CD14-positive monocyte (primary cell): ENCODE data around the gene ZIC5. TPM values are rescaled to one million over a fixed set of nuclear protein-coding genes. Genes with fewer than 3 reads are reported as not detected.

Source experiments
- DNase-seq, 3 donors: peaks; one replicate each; pipeline ENCODE4 v3.0.0-alpha.2; 2011 to 2022
- H2AFZ ChIP-seq: 2 replicates; pipeline ENCODE4 v1.6.0; 2012; ENCODE audit warnings: mild to moderate bottlenecking, low read depth, low read length, inconsistent platforms; ENCODE audit not compliant: insufficient read depth, poor library complexity, severe bottlenecking
- H3K27ac ChIP-seq, 2 donors: 1 replicate in 1 of 2; 2 replicates in 1 of 2; pipeline ENCODE4 v1.5.1; 2012 to 2013; ENCODE audit warnings: low read length in 2 of 2, control low read depth in 1 of 2, inconsistent platforms in 1 of 2, low read depth in 1 of 2, mild to moderate bottlenecking in 1 of 2
- H3K27me3 ChIP-seq, 2 donors: one replicate each; pipeline versions ENCODE4 v1.6.0 to v1.6.1; 2011 to 2013; ENCODE audit warnings: low read length in 2 of 2; ENCODE audit not compliant: control insufficient read depth in 2 of 2, insufficient read depth in 2 of 2
- H3K36me3 ChIP-seq, 2 donors: replicated peaks in 1 of 2; 1 replicate in 1 of 2; 2 replicates in 1 of 2; pipeline versions ENCODE4 v1.5.1 to v1.6.1; 2012 to 2013; ENCODE audit warnings: low read length in 2 of 2, control low read depth in 1 of 2, inconsistent platforms in 1 of 2, mild to moderate bottlenecking in 1 of 2; ENCODE audit not compliant: insufficient read depth in 2 of 2, control insufficient read depth in 1 of 2
- H3K4me1 ChIP-seq, 2 donors: 1 replicate in 1 of 2; 2 replicates in 1 of 2; pipeline versions ENCODE4 v1.5.1 to v1.6.1; 2012 to 2013; ENCODE audit warnings: low read length in 2 of 2, control low read depth in 1 of 2, inconsistent platforms in 1 of 2, mild to moderate bottlenecking in 1 of 2, moderate library complexity in 1 of 2; ENCODE audit not compliant: insufficient read depth in 2 of 2, control insufficient read depth in 1 of 2
- H3K4me2 ChIP-seq: replicated peaks from 2 replicates; pipeline ENCODE3; 2012; ENCODE audit warnings: low read length, moderate library complexity, mild to moderate bottlenecking; ENCODE audit not compliant: poor library complexity, severe bottlenecking; ENCODE audit errors: extremely low read depth
- H3K4me3 ChIP-seq, 3 experiments: fragments of 200-600 bp in 1 of 3; sonication (generic) in 1 of 3; replicated peaks in 1 of 3; 1 replicate in 2 of 3; 2 replicates in 1 of 3; pipeline ENCODE4 v1.5.1; 2011 to 2013; ENCODE audit warnings: low read length in 3 of 3, mild to moderate bottlenecking in 3 of 3, control low read depth in 2 of 3, low read depth in 2 of 3, inconsistent platforms in 1 of 3, moderate library complexity in 1 of 3
- H3K79me2 ChIP-seq: 2 replicates; pipeline ENCODE4 v1.6.0; 2012; ENCODE audit warnings: mild to moderate bottlenecking, control low read depth, inconsistent platforms, low read length, moderate library complexity; ENCODE audit not compliant: insufficient read depth
- H3K9ac ChIP-seq: 2 replicates; pipeline ENCODE4 v1.6.0; 2017; ENCODE audit warnings: low read length, mild to moderate bottlenecking; ENCODE audit not compliant: insufficient read depth, poor library complexity, severe bottlenecking
- H3K9me3 ChIP-seq, 2 donors: replicated peaks in 1 of 2; 1 replicate in 1 of 2; 2 replicates in 1 of 2; pipeline versions ENCODE4 v1.5.1 to v1.6.1; 2012 to 2013; ENCODE audit warnings: low read length in 2 of 2, control low read depth in 1 of 2; ENCODE audit not compliant: control insufficient read depth in 1 of 2, insufficient read depth in 1 of 2
- H4K20me1 ChIP-seq: 2 replicates; pipeline ENCODE4 v1.6.0; 2012; ENCODE audit warnings: mild to moderate bottlenecking, low read length, control low read depth, moderate library complexity; ENCODE audit not compliant: insufficient read depth
- H3K27ac Mint-ChIP-seq, 7 donors: one replicate each; pipeline ENCODE4 v1.8.0; 2020; ENCODE audit warnings: mild to moderate bottlenecking in 7 of 7, mixed read lengths in 7 of 7, moderate library complexity in 6 of 7, inconsistent platforms in 2 of 7
- H3K27me3 Mint-ChIP-seq, 3 donors: one replicate each; pipeline ENCODE4 v1.8.0; 2021 to 2022; ENCODE audit warnings: low read depth in 3 of 3, mild to moderate bottlenecking in 3 of 3, mixed read lengths in 3 of 3, moderate library complexity in 3 of 3, inconsistent platforms in 1 of 3
- H3K36me3 Mint-ChIP-seq, 2 donors: one replicate each; pipeline ENCODE4 v1.8.0; 2020; ENCODE audit warnings: mixed read lengths in 2 of 2, inconsistent platforms in 1 of 2, mild to moderate bottlenecking in 1 of 2
- H3K4me1 Mint-ChIP-seq: one replicate; pipeline ENCODE4 v1.8.0; 2020; ENCODE audit warnings: mild to moderate bottlenecking, mixed read lengths
- H3K4me3 Mint-ChIP-seq, 2 donors: one replicate each; pipeline ENCODE4 v1.8.0; 2020; ENCODE audit warnings: mild to moderate bottlenecking in 2 of 2, mixed read lengths in 2 of 2, moderate library complexity in 1 of 2
- H3K9me3 Mint-ChIP-seq, 7 donors: one replicate each; pipeline ENCODE4 v1.8.0; 2020 to 2022; ENCODE audit warnings: mixed read lengths in 7 of 7, mild to moderate bottlenecking in 6 of 7, moderate library complexity in 6 of 7, inconsistent platforms in 2 of 7
- CTCF ChIP-seq: fragments of 200-600 bp; IDR thresholded peaks from one replicate; pipeline ENCODE4 v1.8.0; 2022; ENCODE audit warnings: antibody characterized with exemption, mild to moderate bottlenecking
- WGBS: methylation state at CpG from one replicate; pipeline ENCODE4 v1.1.5; 2013; ENCODE audit warnings: missing lambda C conversion rate; ENCODE audit not compliant: insufficient coverage; 5-methylcytosine and 5-hydroxymethylcytosine counted together
- intact Hi-C, 2 donors: fragments of 100-400 bp; cut with micrococcal nuclease; formaldehyde crosslinking; loops; one replicate each; pipeline versions ENCODE4 v1.15.0 to v1.15.1; 2023
- polyA plus RNA-seq, 3 donors: library from polyadenylated mRNA; depleted of rRNA in 1 of 3; unstranded in 2 of 3; stranded (reverse) in 1 of 3; fragments of 300-500 nt in 2 of 3; fragments of >200 nt in 1 of 3; fragmentation: Illumina TruSeq in 2 of 3; gene quantifications; 1 replicate in 2 of 3; 2 replicates in 1 of 3; pipeline ENCODE4 v1.2.3, GENCODE V29; 2012 to 2021

The ZIC5 gene
- polyA plus RNA-seq, 3 donors: not detected

GRCh38 chr13:99980201-99980823 lies 8.7 kb upstream of the ZIC5 start:
- intact Hi-C loops: no loop called here
- Histone ChIP-seq H3K27me3 (peaks cover 77 to 84% of the 10 kb centered on the region in 2 donors), H3K4me3 (peak overlapping the region in 1 of 3 experiments; percentile 61), H4K20me1 (no peaks in the 10 kb centered on the region), H3K36me3 (no peaks in the 10 kb centered on the region), H2AFZ (no peak overlapping the region), H3K4me1 (peaks cover 28 to 56% of the 10 kb centered on the region in 2 donors), H3K27ac (no peak overlapping the region), H3K9me3 (peaks cover 16 to 72% of the 10 kb centered on the region in 2 donors), H3K4me2 (peak overlapping the region; percentile 62), H3K9ac (no peak overlapping the region), H3K79me2 (no peaks in the 10 kb centered on the region)
- peaks cover 0 to 53% (median 32%) of the 10 kb centered on the region in 7 donors for H3K9me3 Mint-ChIP-seq
- WGBS: under 1% methylated on average over 54 of the region's 76 CpGs
- peak overlapping the region; percentile 62 to 82 for H3K4me3 Mint-ChIP-seq
- no peak for TF ChIP-seq CTCF
- H3K4me1 Mint-ChIP-seq: peaks cover 39% of the 10 kb centered on the region
- no peak for DNase-seq
- peaks cover 74 to 96% (median 82%) of the 10 kb centered on the region in 3 donors for H3K27me3 Mint-ChIP-seq
- peaks cover 9 to 15% of the 10 kb centered on the region in 2 donors for H3K36me3 Mint-ChIP-seq
- no peak overlapping the region for H3K27ac Mint-ChIP-seq

- Mint-ChIP-seq H3K27ac (no peak overlapping the region), H3K4me3 (peak overlapping the region; percentile 43 to 82), H3K4me1 (peaks cover 39% of the 10 kb centered on the region), H3K9me3 (peaks cover 0 to 57% (median 33%) of the 10 kb centered on the region in 7 donors), H3K36me3 (peaks cover 9 to 15% of the 10 kb centered on the region in 2 donors), H3K27me3 (peaks cover 78 to 97% (median 85%) of the 10 kb centered on the region in 3 donors)
- no peak overlapping the region for H3K27ac ChIP-seq
- no peak overlapping the region for H3K9ac ChIP-seq
- no peak for TF ChIP-seq CTCF
- peak overlapping the region; percentile 48 for H3K4me2 ChIP-seq
- H3K9me3 ChIP-seq: peaks cover 21 to 72% of the 10 kb centered on the region in 2 donors
- no peaks in the 10 kb centered on the region for H3K36me3 ChIP-seq
- H4K20me1 ChIP-seq: no peaks in the 10 kb centered on the region
- H3K4me1 ChIP-seq: peaks cover 28 to 56% of the 10 kb centered on the region in 2 donors
- peak overlapping the region in 1 of 3 experiments; percentile 48 for H3K4me3 ChIP-seq
- H3K79me2 ChIP-seq: no peaks in the 10 kb centered on the region
- no peak for DNase-seq
- 4% methylated on average over 42 of the region's 59 CpGs for WGBS
- intact Hi-C loops: no loop called here
- H2AFZ ChIP-seq: no peak overlapping the region
- H3K27me3 ChIP-seq: peaks cover 78 to 85% of the 10 kb centered on the region in 2 donors
Observed at GRCh38 chr13:99979453-99980200, 8.1 kb upstream of the ZIC5 start.
